Sigmoid colon (tissue), 7 donors: ENCODE data around the gene PSG7. TPM values are rescaled to one million over a fixed set of nuclear protein-coding genes. Genes with fewer than 3 reads are reported as not detected.
"Not testable (repeated sequence)": the region's sequence is repeated elsewhere in the genome, so short reads cannot be mapped to it uniquely, and the experiment has no call there.

ENCODE experiments used
- DNase-seq: peaks from one replicate; pipeline ENCODE4 v3.0.0-alpha.2; 2019
- H3K27ac ChIP-seq, 4 donors: fragments of 200-600 bp; sonication (generic); one replicate each; pipeline ENCODE4 v1.5.1; 2016 to 2019; ENCODE audit warnings: mild to moderate bottlenecking in 1 of 4
- H3K27me3 ChIP-seq, 3 donors: fragments of 200-600 bp; sonication (generic); one replicate each; pipeline ENCODE4 v1.5.1; 2019; ENCODE audit warnings: mild to moderate bottlenecking in 1 of 3
- H3K36me3 ChIP-seq, 4 donors: fragments of 200-600 bp; sonication (generic); one replicate each; pipeline ENCODE4 v1.5.1; 2016 to 2019
- H3K4me1 ChIP-seq, 4 donors: fragments of 200-600 bp; sonication (generic); one replicate each; pipeline ENCODE4 v1.5.1; 2017 to 2019
- H3K4me3 ChIP-seq, 4 donors: fragments of 200-600 bp; sonication (generic); one replicate each; pipeline ENCODE4 v1.5.1; 2017 to 2019; ENCODE audit warnings: mild to moderate bottlenecking in 2 of 4, moderate library complexity in 1 of 4
- H3K9me3 ChIP-seq, 4 donors: fragments of 200-600 bp in 3 of 4; sonication (generic) in 3 of 4; one replicate each; pipeline versions ENCODE4 v1.5.1 to v1.6.1; 2013 to 2019
- EP300 ChIP-seq, 4 donors: sonication (generic); formaldehyde crosslinking; IDR thresholded peaks; one replicate each; pipeline ENCODE4 v1.6.1; 2017; ENCODE audit warnings: antibody characterized with exemption in 4 of 4
- POLR2A ChIP-seq, 2 donors: fragments of 450-650 bp; IDR thresholded peaks; one replicate each; pipeline ENCODE4 v1.6.1; 2016; ENCODE audit warnings: antibody characterized with exemption in 2 of 2, mild to moderate bottlenecking in 2 of 2, moderate library complexity in 2 of 2
- POLR2AphosphoS5 ChIP-seq, 4 donors: sonication (generic); formaldehyde crosslinking; IDR thresholded peaks; one replicate each; pipeline ENCODE4 v1.6.1; 2017; ENCODE audit warnings: antibody characterized with exemption in 4 of 4
- WGBS, 2 donors: extraction: QIAGEN DNeasy Blood & Tissue Kit; methylation state at CpG; one replicate each; pipeline ENCODE4 v1.1.7; 2013; 5-methylcytosine and 5-hydroxymethylcytosine counted together
- intact Hi-C: fragments of 100-400 bp; cut with DNase I; formaldehyde crosslinking; loops from one replicate; pipeline ENCODE4 v1.15.1; 2023
- polyA plus RNA-seq, 3 donors: library from polyadenylated mRNA; stranded (reverse); fragments of 200-250 nt; gene quantifications; one replicate each; pipeline ENCODE4 v1.2.3, GENCODE V29; 2013
- total RNA-seq, 4 donors: library from RNA; depleted of rRNA; stranded (reverse); fragments of >200 nt; gene quantifications; one replicate each; pipeline ENCODE4 v1.1.0, GENCODE V29; 2016
- TF ChIP-seq, protein P1 (sequence below), 4 experiments: fragments of 450-650 bp in 3 of 4; fragments of 200-600 bp in 1 of 4; IDR thresholded peaks; one replicate each; pipeline ENCODE4 v1.5.1; 2016 to 2019; ENCODE audit warnings: antibody characterized with exemption in 4 of 4, mild to moderate bottlenecking in 3 of 4, moderate library complexity in 2 of 4
- donor health status: healthy with polysubstance abuse.
- donor health status: Bipolar disorder and iron deficiency.
- donor health status: healthy.

PSG7 gene
- total RNA-seq (not detected), polyA plus RNA-seq (not detected)

DNA sequence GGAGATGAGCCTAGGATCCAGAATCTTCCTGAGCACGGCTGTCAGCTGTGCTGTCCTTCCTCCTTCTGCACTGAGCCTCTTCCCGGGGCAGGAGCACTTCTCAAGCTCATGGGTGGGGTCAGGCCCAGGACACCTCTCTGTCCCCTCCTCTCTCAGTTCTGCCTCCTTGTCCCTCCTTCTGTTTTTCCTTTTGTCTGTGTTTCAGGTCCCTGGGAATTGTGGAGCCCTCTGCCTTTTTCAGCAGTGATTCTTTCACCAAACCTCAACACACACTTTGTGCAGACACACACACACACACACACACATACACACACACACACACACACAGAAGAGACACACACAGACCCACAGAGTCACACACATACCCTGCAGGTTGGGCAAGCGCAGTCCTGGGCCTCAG, at the start of gene PSG7:
PSG7 (minus strand) TSS at position 101 of the 400 bp plus-strand sequence. CDS start 131 bp downstream, outside the sequence.
- H3K9me3 ChIP-seq, H3K4me3 ChIP-seq, H3K27me3 ChIP-seq, H3K36me3 ChIP-seq, DNase-seq, H3K27ac ChIP-seq: not testable (repeated sequence)
- intact Hi-C loops: loop anchor here (10.0 kb wide), 1 partner anchor 148 kb away; the partner anchor contains the start of gene PSG2
- peaks cover 0 to 17% (median 8%) of the 10 kb centered on the region in 4 donors for H3K4me1 ChIP-seq
- 85 to 88% methylated on average over 3 of the region's 3 CpGs for WGBS, 2 donors

DNA sequence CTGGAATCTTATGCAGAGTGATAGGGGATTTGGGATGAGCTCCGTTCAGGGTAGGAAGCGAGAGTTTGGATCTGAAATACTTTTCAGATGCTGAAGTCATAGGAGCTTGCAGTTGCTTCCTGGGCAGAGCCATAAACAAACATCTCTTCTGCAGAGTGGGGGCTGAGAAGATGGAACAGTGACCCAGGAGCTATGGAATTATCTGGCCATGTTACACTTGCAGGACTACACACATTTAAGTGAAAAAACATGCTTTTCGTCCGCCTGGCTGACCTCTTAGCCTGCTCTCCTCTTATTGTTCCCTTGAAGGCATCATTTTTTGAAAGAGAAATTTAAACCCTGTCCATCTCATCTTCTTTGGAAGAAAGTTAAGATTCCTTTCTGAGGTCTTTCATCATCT, 48.6 kb upstream of the PSG7 start:
- WGBS, 2 donors: 82 to 84% methylated on average over 4 of the region's 4 CpGs
- Histone ChIP-seq H3K4me1 (no peaks in the 10 kb centered on the region), H3K27me3 (no peaks in the 10 kb centered on the region), H3K9me3 (no peaks in the 10 kb centered on the region), H3K27ac (no peak overlapping the region), H3K36me3 (no peaks in the 10 kb centered on the region), H3K4me3 (no peak overlapping the region)
- TF ChIP-seq POLR2A (IDR thresholded peaks at IDR 0.05) (no peak), EP300 (IDR thresholded peaks at IDR 0.05) (no peak), POLR2AphosphoS5 (IDR thresholded peaks at IDR 0.05) (no peak)
- TF ChIP-seq, protein P1, sequence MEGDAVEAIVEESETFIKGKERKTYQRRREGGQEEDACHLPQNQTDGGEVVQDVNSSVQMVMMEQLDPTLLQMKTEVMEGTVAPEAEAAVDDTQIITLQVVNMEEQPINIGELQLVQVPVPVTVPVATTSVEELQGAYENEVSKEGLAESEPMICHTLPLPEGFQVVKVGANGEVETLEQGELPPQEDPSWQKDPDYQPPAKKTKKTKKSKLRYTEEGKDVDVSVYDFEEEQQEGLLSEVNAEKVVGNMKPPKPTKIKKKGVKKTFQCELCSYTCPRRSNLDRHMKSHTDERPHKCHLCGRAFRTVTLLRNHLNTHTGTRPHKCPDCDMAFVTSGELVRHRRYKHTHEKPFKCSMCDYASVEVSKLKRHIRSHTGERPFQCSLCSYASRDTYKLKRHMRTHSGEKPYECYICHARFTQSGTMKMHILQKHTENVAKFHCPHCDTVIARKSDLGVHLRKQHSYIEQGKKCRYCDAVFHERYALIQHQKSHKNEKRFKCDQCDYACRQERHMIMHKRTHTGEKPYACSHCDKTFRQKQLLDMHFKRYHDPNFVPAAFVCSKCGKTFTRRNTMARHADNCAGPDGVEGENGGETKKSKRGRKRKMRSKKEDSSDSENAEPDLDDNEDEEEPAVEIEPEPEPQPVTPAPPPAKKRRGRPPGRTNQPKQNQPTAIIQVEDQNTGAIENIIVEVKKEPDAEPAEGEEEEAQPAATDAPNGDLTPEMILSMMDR (IDR thresholded peaks at IDR 0.05): no peak
- DNase-seq: no peak
- intact Hi-C loops: no loop called here

DNA sequence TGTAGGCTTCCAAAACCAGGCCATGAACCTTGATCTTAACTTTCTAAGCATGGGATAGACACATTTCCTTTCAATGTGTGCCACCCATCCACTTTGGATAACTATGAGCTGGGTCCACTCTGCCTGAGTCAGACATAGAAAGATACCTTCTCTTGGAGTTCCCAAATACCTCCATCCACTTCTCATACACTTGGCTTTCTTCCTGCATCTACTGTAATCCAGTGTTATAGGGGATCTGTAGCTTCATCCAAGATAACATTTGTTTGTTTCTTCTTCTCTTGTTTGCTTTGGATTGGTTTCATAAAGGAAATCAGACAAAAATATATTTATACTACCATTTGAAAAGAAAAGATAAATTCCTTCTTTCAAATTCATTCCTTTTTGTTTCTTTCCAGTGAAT, 45.1 kb upstream of the PSG7 start:
- intact Hi-C loops, H3K36me3 ChIP-seq, H3K9me3 ChIP-seq: not testable (repeated sequence)

DNA sequence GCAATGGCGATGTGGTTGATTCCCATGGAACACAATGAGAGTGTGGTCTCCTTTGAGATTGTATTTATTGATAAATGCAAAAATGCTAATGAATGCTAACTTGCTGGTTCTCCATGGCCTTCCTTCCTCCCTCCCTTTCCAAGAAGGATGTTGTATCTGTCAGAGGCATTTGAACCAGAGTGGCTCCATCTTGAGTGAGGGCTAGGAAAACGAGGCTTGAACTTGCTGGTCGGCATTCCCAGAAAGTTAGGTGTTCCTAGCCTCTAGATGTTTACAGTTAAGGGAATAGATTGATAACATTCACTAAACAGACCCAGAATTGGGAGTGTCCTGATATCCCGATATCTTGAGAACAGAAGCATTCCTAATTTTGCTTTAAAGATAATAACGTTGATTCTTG, 34.4 kb upstream of the PSG7 start:
- H3K27ac ChIP-seq, intact Hi-C loops, H3K4me1 ChIP-seq, H3K27me3 ChIP-seq, H3K9me3 ChIP-seq, H3K36me3 ChIP-seq, DNase-seq, H3K4me3 ChIP-seq: not testable (repeated sequence)
- 88 to 91% methylated on average over 5 of the region's 5 CpGs for WGBS, 2 donors

More for the DNA sequence above, 45.1 kb upstream of the PSG7 start:
- H3K27ac ChIP-seq, H3K27me3 ChIP-seq, DNase-seq, H3K4me3 ChIP-seq, H3K4me1 ChIP-seq: not testable (repeated sequence)

DNA sequence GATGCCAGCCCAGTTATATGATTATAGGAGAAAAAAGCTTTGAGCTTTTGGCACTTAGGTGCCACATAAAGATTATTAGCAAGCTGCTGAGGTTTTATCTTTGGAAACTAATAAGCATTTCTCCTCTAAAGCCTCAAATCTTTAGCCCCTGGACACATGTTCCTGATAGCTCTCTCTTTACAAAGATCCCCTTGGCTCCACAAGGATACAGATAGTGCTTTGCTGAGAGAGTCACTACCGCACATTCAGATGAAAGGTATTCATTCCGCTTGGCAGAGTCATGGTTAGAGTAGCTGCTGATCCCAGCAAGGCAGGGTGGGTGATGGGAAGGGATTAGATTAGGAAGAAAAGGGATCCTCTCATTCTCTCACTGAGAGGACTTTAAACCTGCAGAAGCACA, 28.2 kb upstream of the PSG7 start:
- TF ChIP-seq POLR2AphosphoS5 (IDR thresholded peaks at IDR 0.05): no peak
- no peak for TF ChIP-seq EP300 (IDR thresholded peaks at IDR 0.05)
- TF ChIP-seq, protein P1 (IDR thresholded peaks at IDR 0.05): no peak
- no peak for TF ChIP-seq POLR2A (IDR thresholded peaks at IDR 0.05)
- Histone ChIP-seq H3K4me3 (no peak overlapping the region), H3K27ac (no peak overlapping the region), H3K27me3 (peaks cover 0 to 3% (median 0%) of the 10 kb centered on the region in 3 donors), H3K36me3 (no peaks in the 10 kb centered on the region), H3K9me3 (no peaks in the 10 kb centered on the region), H3K4me1 (no peaks in the 10 kb centered on the region)
- WGBS, 2 donors: 90 to 94% methylated on average over 2 of the region's 2 CpGs
- no peak for DNase-seq
- intact Hi-C loops: no loop called here

DNA sequence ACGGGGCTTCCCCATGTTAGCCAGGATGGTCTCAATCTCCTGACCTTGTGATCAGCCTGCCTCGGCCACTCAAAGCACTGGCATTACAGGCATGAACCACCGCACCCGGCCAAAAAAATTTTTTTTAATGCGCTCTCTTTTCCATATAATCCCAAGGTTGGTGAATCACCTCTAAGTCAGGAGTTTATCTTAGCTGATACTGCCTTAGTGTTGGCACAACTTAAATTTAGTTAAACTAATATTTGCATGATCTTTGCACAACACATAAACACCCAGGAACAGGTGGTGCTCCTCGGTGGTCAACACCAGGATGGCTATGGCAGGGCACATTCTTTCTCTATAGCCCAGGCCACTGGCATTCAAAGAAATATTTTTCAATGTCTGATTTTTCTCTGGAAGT, 24.1 kb upstream of the PSG7 start:
- no peak for DNase-seq
- no peaks in the 10 kb centered on the region for H3K9me3 ChIP-seq
- H3K27ac ChIP-seq: no peak overlapping the region
- no peaks in the 10 kb centered on the region for H3K27me3 ChIP-seq
- intact Hi-C loops: no loop called here
- no peaks in the 10 kb centered on the region for H3K4me1 ChIP-seq
- 86 to 88% methylated on average over 6 of the region's 6 CpGs for WGBS, 2 donors
- H3K4me3 ChIP-seq: no peak overlapping the region
- H3K36me3 ChIP-seq: no peaks in the 10 kb centered on the region
- no peak for TF ChIP-seq EP300 (IDR thresholded peaks at IDR 0.05)
- no peak for TF ChIP-seq POLR2AphosphoS5 (IDR thresholded peaks at IDR 0.05)
- TF ChIP-seq POLR2A (IDR thresholded peaks at IDR 0.05): no peak

DNA sequence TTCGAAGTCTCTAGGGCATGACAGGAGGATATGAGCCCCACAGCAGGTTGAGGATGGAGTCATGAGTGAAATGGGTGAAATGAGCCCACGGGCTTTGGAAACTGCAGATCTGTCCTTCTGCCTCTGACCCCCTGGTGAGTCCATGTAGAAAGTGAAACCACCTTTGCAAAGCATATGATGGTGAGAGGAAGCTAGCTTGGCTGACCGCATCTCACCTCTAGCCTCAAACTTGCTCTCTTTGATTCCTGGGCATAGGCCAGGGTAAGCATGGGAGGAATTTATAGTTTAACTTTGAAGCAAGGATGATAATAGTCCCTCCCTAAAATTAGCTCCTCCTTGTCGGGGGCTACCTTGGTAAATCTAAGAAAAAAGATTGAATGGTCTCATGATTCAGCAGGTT, 15.1 kb upstream of the PSG7 start:
- H3K4me1 ChIP-seq: peaks cover 0 to 12% (median 5%) of the 10 kb centered on the region in 4 donors
- DNase-seq, H3K4me3 ChIP-seq, H3K36me3 ChIP-seq, intact Hi-C loops, H3K27ac ChIP-seq, H3K9me3 ChIP-seq, H3K27me3 ChIP-seq: not testable (repeated sequence)
- WGBS, 2 donors: 59 to 73% methylated on average over 4 of the region's 4 CpGs

DNA sequence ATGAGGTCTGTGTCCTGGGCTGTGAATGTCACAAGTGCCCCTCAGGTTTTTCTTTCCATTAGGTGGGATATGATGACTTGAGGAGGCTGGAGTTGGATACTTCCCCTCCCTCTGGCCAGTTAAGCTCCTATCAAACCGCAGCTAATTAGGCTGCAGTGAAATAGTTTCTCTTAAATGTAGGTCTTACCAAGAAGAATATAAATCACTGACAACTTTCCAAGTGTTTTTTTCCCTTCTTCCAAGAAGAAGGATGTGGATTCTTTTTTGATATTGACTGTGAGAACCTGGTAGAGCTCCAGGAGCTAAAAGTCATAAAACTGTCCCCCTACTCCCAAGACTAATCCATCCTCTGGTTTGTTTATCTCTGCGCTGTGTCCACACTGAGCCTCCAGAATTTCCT, 14.5 kb upstream of the PSG7 start:
- H3K27me3 ChIP-seq, H3K9me3 ChIP-seq, H3K27ac ChIP-seq, H3K4me3 ChIP-seq, DNase-seq, H3K36me3 ChIP-seq, intact Hi-C loops: not testable (repeated sequence)
- peaks cover 0 to 12% (median 5%) of the 10 kb centered on the region in 4 donors for H3K4me1 ChIP-seq
- 44 to 48% methylated on average over 2 of the region's 2 CpGs for WGBS, 2 donors
